Measurements from ENCODE around the gene KRTAP5-11.
"Not testable (repeated sequence)": the region's sequence is repeated elsewhere in the genome, so short reads cannot be mapped to it uniquely, and the experiment has no call there.

- TF ChIP-seq POLR2A (IDR thresholded peaks at IDR 0.05; ENCODE audit: low read length); GATA1 (IDR thresholded peaks at IDR 0.05; ENCODE audit: low read depth, low read length): not testable (repeated sequence)
Observed at GRCh38 chr11:71537977-71538665, 44.6 kb downstream of the KRTAP5-11 start, which contains the start of gene KRTAP5-8.
